UCSD-AML1 (cell line): ENCODE data around the gene CFAP97D2.
"Not testable (repeated sequence)": the region's sequence is repeated elsewhere in the genome, so short reads cannot be mapped to it uniquely, and the experiment has no call there.

Experiments used
- DNase-seq: peaks from one replicate; lab custom pipeline; 2025; ENCODE audit not compliant: unreplicated experiment; lab: John Stamatoyannopoulos, UW

CFAP97D2 gene

DNA sequence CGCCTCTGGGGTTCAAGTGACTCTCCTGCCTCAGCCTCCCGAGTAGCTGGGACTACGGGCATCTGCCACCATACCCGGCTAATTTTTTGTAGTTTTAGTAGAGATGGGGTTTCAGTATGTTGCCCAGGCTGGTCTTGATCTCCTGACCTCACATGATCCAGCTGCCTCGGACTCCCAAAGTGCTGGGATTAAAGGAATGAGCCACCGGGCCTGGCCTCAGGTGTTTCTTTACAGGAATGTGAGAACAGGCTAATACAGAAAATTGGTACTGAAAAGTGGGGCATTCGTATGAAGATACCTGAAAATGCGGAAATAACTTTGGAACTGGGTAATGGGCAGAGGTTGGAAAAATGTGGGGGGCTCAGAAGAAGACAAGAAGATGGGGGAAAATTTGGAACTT, 52.8 kb downstream of the CFAP97D2 start:
- no peak for DNase-seq

DNA sequence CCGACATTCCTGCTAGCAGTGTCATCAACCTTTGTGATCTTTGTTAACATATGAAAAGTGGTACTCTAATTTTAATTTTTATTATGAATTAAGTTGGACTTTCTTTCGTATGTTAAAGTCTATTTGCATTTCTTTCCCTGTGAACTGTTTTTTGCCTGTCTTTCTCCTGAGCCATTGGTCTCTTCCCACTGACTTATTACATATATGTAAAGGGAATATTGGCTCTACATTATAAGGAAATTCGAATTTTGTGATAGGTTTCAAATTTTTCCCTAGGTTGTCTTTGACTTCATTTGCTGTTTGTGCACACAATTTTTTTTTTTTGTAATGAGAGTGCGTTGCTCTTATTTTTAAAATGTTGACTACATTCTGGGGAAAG, 55.2 kb downstream of the CFAP97D2 start:
- no peak for DNase-seq

DNA sequence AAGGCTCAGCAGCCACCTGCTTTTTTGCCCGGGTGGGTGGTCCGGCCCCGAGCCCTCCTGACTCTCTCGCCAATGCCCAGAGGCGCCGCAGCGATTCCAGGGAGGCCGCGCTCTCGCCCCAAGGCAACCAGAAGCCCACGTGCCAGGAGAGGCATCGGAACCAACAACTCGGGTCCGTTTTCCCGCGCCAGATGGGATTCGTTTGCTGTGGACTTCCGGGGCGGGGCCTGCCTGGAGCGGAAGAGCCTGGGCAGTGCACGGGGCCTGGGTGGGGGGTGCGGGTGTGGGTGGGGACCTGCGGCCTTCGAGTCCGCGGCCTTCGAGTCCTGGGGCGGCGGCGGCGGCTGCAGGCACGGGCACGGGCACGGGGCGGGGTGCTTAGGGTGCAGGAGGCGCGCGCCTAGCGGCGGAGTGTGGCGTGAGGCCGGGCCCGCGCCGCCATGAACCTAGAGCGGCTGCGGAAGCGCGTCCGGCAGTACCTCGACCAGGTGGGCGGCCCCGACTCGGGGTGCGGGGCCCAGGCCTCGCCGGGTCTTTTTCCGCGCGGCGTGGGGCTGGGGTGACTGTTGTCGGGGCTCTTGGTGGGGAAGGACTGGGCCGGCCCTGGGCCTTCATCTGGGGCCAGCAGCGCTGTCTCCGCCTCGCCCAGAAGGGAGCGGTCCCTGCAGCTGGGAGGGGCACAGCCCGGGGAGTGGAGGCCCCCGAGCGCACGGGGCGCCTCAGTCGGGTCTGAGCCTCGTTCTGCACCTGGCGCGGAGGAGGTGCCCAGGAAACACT, 55.8 kb downstream of the CFAP97D2 start, which contains the start of gene CDC16:
TSS of gene CDC16 (plus strand) at position 253 of the 777 bp plus-strand sequence. CDS start at position 441, 188 bp downstream.
- peak; percentile 89 for DNase-seq

GRCh38 chr13:114235697-114236096, 56.6 kb downstream of the CFAP97D2 start:
- DNase-seq, result no peak

- DNase-seq, result no peak
These were observed 57.2 kb downstream of the CFAP97D2 start for GRCh38 chr13:114236227-114236626.

DNA sequence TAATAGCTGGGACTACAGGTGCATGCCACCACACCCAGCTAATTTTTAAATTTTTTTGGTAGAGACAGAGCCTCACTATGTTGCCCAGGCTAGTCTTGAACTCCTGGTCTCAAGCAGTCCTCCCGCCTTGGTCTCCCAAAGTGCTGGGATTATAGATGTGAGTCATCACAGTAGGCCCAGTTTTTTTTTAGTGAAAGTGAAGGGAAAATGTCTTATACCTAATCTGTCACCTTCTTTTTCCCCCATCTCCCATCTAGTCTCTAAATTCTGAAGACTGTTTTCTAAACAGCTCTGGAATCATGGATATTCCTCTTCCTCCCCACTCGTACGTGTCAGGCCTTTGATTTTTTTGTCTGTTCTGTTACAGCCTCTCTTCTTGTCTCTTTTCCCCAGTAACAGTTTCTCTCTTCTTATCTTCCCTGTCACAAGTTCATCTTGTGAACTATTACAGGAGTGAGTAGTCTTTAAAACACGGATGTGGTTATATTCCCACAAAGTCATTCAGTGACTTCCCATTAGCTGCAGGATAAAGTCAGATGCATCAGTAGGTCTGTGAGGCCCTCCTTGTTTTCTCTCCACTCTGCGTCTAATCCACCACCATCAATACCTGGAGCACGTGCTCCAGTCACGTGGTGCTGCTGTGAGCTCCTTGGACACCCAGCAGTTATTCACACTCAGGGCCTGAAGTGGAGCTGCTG, 58.5 kb downstream of the CFAP97D2 start:
- DNase-seq, result no peak

DNA sequence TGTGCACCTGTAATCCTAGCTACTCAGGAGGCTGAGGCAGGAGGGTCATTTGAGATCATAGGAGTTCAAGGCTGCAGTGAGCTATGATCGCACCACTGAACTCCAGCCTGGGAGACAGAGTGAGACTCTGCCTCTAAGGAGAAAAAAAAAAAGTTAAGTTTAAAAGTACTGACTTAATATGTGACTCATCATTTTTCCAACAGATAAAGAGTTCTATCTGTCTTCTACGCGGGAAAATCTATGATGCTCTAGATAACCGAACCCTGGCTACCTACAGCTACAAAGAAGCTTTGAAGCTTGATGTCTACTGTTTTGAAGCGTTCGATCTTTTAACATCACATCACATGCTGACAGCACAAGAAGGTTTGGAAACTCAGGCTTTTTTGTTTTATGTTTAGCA, 62.9 kb downstream of the CFAP97D2 start:
- DNase-seq, result no peak

DNA sequence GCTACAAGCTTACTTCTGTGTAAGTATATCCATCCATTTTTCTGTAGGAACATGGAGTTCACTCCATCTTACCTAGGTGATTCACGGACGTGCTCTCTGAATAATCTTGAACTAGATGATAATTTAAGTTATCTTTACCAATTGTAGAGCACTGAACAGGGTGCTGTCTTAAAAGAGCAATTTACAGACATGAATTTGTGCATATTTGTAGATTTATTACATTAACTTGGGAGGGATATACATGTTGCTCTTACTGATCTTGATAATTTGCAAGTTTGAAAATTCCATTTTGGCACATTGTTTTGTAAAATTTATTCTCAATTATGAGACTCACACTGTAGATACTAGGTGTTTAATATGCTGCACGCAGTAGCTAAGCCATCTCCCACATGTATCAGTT, 64.9 kb downstream of the CFAP97D2 start:
- DNase-seq, result no peak

DNA sequence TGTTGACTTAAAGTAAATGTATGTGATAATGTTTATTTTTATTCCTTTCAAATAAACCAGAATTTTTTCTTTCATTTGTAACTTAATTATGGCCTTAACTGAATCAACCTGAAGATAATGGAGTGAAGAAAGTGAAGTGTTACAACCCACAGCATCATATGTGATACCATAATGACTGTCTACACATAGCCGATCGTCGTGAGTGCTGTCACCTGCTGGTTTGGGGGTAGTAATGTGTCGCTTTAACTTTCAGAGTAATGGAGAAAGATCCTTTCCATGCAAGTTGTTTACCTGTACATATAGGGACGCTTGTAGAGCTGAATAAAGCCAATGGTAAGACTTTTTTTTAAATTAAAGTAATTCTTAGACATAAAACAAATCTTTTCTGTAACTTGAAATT, 65.6 kb downstream of the CFAP97D2 start:
- DNase-seq, result no peak

DNA sequence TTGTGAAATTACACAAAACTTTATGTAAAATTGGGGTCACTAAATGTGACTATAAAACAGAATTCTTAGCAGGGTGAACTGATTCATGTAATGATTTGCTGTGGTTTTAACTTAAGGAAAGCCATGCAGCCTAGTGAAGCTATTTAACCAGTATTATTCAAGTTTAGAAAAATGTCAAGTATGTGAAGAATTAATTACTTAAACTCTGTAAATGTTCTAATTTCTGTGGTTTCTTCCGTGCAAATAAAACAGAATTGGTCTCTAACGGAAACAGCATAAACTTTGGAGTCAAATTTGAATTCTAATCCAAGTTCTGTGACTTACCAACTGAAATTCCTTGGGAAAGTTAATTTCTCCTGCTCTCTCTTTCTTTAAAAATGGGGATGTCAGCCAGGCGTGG, 69.0 kb downstream of the CFAP97D2 start:
- no peak for DNase-seq

GRCh38 chr13:114249077-114249476, 70.0 kb downstream of the CFAP97D2 start:
- DNase-seq, result no peak

DNA sequence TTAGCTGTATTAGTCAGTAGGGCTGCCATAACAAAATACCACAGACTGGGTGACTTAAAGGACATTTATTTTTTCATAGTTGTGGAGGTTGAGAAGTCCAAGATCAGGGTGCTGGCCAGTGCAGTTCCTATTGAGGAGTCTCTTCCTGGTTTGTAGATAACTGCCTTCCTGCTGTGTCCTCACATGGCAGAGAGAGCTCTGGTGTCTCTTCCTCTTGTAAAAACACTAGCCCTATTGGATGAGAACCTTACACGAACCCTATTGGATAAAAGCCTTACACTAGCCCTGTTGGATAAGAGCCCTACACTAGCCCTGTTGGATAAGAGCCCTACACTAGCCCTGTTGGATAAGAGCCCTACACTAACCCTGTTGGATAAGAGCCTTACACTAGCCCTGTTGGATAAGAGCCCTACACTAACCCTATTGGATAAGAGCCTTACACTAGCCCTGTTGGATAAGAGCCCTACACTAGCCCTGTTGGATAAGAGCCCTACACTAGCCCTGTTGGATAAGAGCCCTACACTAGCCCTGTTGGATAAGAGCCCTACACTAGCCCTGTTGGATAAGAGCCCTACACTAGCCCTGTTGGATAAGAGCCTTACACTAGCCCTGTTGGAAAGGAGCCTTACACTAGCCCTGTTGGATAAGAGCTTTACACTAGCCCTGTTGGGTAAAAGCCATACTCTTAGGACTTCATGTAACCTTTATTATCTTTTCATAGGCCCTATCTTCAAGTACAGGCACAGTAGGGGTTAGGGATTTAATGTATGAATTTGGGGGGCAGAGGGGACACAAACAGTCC, 72.8 kb downstream of the CFAP97D2 start:
- DNase-seq, result not testable (repeated sequence)

DNA sequence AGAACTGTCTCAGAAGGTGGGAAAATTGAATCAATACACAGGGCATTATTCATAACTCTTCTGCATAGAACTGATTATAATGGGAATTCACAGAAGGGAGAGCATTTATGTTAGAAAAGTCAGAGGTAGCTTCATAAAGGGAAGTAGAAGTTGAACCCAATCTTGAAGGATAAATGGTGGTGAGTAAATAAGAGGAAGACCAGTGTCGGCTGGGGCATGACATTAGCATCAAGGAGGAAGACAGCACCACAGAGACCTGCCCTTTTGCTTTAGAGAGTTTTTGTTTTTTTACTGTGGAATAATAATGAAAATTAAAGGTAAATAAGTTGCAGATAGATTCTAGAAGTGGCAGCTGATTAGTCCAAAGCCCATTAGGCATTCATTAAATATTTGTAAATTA, 77.5 kb downstream of the CFAP97D2 start:
- DNase-seq, result no peak

DNA sequence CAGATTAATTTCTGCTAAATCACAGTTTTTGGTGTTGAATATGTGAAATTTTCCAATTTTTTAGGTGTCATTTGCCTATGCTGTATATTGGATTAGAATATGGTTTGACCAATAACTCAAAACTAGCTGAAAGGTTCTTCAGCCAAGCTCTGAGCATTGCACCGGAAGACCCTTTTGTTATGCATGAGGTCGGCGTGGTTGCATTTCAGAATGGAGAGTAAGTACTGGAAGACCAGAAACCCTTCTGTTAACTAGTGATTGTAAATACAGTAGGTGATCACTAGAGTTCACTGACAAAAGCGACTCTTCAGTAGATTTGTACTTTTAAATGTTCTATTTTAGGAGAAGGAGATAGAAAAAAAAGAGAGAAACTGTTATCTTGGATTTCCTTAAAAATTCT, 78.0 kb downstream of the CFAP97D2 start:
- DNase-seq, result no peak

DNA sequence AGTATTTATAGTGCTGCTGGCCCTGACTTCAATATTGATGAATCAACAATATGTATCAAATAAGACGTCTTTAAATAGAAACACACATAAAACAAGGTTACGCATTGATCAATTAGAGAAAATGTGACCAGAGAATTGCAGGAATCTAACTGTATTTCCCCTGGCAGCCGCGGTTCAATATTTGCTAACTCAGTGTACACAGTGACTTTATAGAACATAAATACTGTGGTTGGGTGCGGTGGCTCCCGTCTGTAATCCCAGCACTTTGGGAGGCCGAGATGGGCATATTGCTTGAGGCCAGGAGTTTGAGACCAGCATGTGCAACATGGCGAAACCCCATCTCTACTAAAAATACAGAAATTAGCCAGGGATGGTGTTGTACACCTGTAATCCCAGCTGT, 79.5 kb downstream of the CFAP97D2 start:
- DNase-seq, result no peak

GRCh38 chr13:114259374-114259773, 80.3 kb downstream of the CFAP97D2 start:
- no peak for DNase-seq

GRCh38 chr13:114259974-114260373, 80.9 kb downstream of the CFAP97D2 start:
- DNase-seq, result no peak

GRCh38 chr13:114260814-114261213, 81.8 kb downstream of the CFAP97D2 start:
- no peak for DNase-seq

GRCh38 chr13:114261328-114261965, 82.4 kb downstream of the CFAP97D2 start:
- DNase-seq, result no peak

DNA sequence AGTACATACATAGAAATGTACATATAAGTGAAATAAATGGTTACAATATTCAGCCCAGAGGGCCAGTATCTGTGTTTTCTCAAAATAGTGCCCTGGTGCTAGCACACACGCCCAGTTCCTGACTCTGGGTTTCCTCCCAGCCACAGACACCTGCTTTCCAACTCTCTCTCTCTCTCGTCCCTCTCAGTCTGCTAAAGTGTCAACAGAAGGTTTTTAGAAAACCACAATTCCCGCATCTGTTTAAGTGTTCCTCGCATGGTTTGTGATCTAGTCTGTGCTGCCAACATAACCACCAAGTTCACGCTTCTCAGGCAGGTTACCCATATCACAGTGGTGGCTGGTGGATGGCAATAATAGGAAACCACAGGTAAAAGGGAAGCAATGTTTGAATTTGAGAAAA, 84.5 kb downstream of the CFAP97D2 start:
- DNase-seq, result no peak

- not testable (repeated sequence) for DNase-seq
These were observed 85.3 kb downstream of the CFAP97D2 start for GRCh38 chr13:114264313-114264712.
